Measurements from ENCODE around the gene SGPP2.

SGPP2 gene

GRCh38 chr2:222595581-222595980 is 171.2 kb downstream of the SGPP2 start:
- DNase-seq (ENCODE audit: low read depth), result no peak
- no peak overlapping the region for H3K4me3 ChIP-seq (ENCODE audit: control insufficient read depth, low read depth, low read length)
- no peak for TF ChIP-seq CTCF (IDR thresholded peaks at IDR 0.05; ENCODE audit: control insufficient read depth, insufficient read depth, low read depth, low read length, missing control alignments)

GRCh38 chr2:222598611-222599010 is 174.3 kb downstream of the SGPP2 start:
- TF ChIP-seq CTCF (IDR thresholded peaks at IDR 0.05; ENCODE audit: control insufficient read depth, insufficient read depth, low read depth, low read length, missing control alignments), result no peak
- H3K4me3 ChIP-seq (ENCODE audit: control insufficient read depth, low read depth, low read length), result no peak overlapping the region

GRCh38 chr2:222603501-222603900 is 179.2 kb downstream of the SGPP2 start:
- no peak overlapping the region for H3K4me3 ChIP-seq (ENCODE audit: control insufficient read depth, low read depth, low read length)
- no peak for DNase-seq (ENCODE audit: low read depth)
- TF ChIP-seq CTCF (IDR thresholded peaks at IDR 0.05; ENCODE audit: control insufficient read depth, insufficient read depth, low read depth, low read length, missing control alignments), result no peak

More at GRCh38 chr2:222598611-222599010, 174.3 kb downstream of the SGPP2 start:
- DNase-seq (ENCODE audit: low read depth), result no peak

GRCh38 chr2:222604749-222605515 is 180.6 kb downstream of the SGPP2 start:
- TF ChIP-seq CTCF (IDR thresholded peaks at IDR 0.05; ENCODE audit: control insufficient read depth, insufficient read depth, low read depth, low read length, missing control alignments), result no peak
- DNase-seq (ENCODE audit: low read depth), result no peak

GRCh38 chr2:222606306-222606705 is 182.0 kb downstream of the SGPP2 start:
- DNase-seq (ENCODE audit: low read depth), result no peak
- TF ChIP-seq CTCF (IDR thresholded peaks at IDR 0.05; ENCODE audit: control insufficient read depth, insufficient read depth, low read depth, low read length, missing control alignments), result no peak
- H3K4me3 ChIP-seq (ENCODE audit: control insufficient read depth, low read depth, low read length), result no peak overlapping the region

More at GRCh38 chr2:222604749-222605515, 180.6 kb downstream of the SGPP2 start:
- no peak overlapping the region for H3K4me3 ChIP-seq (ENCODE audit: control insufficient read depth, low read depth, low read length)

GRCh38 chr2:222608081-222608480 is 183.7 kb downstream of the SGPP2 start:
- no peak overlapping the region for H3K4me3 ChIP-seq (ENCODE audit: control insufficient read depth, low read depth, low read length)
- no peak for DNase-seq (ENCODE audit: low read depth)
- no peak for TF ChIP-seq CTCF (IDR thresholded peaks at IDR 0.05; ENCODE audit: control insufficient read depth, insufficient read depth, low read depth, low read length, missing control alignments)

Data from AG09309 (cell line).